NCI-H2227 treated with DMSO at 0.1 percent for 48 hours (cell line): ENCODE results near the gene TMEM186.
"Not testable (repeated sequence)": the region's sequence is repeated elsewhere in the genome, so short reads cannot be mapped to it uniquely, and the experiment has no call there.

ENCODE experiments used
- DNase-seq: peaks from one replicate; lab custom pipeline; 2025; lab: John Stamatoyannopoulos, UW

Gene TMEM186

GRCh38 chr16:8774208-8774607 is 23.2 kb downstream of the TMEM186 start:
- DNase-seq: no peak

GRCh38 chr16:8773537-8773936 is 23.9 kb downstream of the TMEM186 start:
- DNase-seq: no peak

GRCh38 chr16:8768692-8769091 is 28.7 kb downstream of the TMEM186 start:
- DNase-seq: no peak

GRCh38 chr16:8768283-8768682 is 29.2 kb downstream of the TMEM186 start:
- DNase-seq: no peak

DNA sequence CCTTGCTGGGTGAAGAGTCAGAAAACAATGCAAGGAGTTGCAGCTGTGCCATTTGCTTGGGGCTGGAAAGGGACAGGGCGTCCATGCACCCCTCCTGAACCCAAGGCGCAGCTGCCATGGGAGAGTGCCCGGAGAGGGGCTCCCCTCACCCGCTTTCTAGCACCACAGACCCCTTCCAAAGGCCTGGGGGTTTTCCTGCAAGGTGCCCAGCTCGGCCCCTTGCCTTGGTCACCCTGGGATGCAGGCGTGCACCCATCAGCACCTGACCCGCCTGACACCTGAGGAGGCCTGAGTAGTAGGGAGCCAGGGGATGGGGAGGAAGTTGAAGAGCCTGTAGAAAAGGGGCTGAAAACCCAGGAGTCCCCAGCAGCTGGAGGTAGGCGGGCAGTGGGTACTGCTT is 30.3 kb downstream of the TMEM186 start:
- no peak for DNase-seq

DNA sequence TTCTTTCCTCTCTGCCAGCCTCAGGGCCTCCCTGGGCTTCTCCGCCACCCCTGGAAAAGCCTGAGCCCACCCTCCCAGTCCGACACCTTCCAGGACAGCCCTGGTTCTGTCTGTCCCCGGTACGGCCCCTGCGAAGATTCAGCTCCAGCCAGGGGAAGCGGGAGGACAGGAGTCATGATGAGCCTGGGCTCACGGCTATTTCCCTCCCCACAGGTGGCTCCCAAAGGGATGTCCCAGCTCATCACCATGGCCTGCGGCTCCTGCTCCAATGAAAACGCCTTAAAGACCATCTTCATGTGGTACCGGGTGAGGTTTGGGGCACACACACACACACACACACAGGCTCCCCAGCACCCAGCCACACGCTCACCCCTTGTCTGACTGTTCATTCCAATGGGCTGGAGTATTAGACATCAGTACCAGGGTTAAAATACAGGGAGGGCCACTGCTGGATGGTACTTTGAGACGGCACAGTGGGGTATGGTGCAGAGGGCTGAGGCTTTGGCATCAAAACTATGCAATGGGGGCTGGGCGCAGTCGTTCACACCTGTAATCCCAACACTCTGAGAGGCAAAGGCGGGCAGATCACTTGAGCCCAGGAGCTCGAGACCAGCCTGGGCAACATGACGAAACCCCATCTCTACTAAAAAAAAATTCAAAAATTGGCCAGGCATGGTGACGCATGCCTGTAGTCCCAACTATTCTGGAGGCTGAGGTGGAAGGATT is 32.8 kb downstream of the TMEM186 start:
- no peak for DNase-seq

GRCh38 chr16:8763899-8764298 is 33.5 kb downstream of the TMEM186 start:
- DNase-seq: no peak

DNA sequence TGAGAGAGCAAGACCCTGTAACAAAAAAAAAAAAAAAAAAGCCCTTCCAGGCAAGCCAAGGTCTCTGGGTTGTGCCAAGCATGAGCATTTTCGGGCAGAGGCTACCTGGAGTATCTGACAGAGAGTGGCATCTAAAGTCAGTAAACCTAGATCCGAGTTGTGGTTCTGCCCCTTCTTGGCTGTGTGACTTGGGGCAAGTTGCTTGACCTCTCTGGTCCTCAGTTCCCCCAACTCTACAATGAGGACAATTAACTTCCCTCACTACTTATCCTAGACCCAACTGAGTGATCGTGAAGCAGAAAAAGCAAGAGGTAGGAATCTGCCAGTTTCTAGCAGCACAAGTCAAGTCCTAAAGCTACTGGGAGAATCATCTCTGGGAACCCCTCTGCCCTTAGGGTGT is 34.4 kb downstream of the TMEM186 start:
- no peak for DNase-seq

- DNase-seq: no peak
These were observed 35.2 kb downstream of the TMEM186 start for GRCh38 chr16:8762254-8762653.

GRCh38 chr16:8761078-8761477 is 36.4 kb downstream of the TMEM186 start:
- no peak for DNase-seq

- no peak for DNase-seq
These were observed 37.4 kb downstream of the TMEM186 start for GRCh38 chr16:8760021-8760420.

DNA sequence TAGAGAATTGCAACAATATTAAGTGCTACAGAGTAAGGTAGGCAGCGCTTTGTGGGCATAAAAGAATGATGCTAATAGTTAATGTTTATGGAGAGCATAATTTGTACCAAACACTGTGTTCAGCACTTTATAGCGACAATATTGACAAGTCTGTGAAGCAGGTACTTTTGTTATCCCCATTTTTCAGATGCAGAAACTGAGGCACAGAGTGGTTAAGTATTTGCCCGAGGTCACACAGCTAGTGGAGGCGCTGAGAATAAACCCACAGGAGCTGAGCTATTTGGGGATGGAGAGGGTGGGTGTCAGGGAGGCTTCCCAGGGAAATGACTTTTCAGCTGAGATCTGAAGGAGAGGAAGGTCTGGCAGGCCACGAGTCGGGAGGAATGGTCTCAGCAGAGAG is 39.4 kb downstream of the TMEM186 start:
- no peak for DNase-seq

DNA sequence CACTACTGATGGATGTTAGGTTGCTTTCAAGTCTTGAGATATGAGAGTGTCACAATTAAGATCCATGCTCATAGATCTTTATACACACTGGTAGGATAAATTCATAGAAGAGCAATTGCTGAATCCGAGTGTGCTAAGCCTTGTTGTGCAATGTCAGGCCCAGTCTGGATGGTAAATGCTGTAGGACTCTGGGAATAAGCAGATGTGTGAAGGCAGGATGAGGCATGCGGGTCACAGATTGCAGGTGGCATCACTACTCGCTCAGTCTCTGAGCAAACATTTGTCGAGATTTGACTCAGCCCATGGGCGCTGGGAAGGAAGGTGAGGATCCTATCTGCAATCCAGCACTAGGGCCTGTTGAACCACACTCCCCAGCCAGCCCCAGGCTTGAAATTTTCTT is 40.7 kb downstream of the TMEM186 start:
- DNase-seq: no peak

GRCh38 chr16:8753416-8754054 is 43.9 kb downstream of the TMEM186 start:
- no peak for DNase-seq

DNA sequence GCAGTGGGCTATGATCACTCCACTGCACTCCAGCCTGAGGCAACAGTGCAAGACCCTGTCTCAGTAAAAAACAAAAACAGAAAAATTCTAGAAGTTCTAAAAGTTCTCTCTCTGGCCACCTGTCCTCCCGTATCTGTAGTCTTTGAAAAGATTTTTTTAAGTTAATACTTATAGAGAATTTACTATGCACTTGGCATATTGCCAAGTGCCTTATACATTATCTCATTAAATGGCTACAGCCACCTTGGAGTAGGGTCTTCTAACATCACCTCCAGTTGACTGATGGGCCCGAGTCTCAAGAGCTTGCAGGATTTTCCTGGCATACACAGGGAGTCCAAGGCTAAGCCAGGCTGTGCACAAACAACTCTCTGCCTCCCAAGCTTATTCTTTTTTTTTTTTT is 44.7 kb downstream of the TMEM186 start:
- DNase-seq: no peak

DNA sequence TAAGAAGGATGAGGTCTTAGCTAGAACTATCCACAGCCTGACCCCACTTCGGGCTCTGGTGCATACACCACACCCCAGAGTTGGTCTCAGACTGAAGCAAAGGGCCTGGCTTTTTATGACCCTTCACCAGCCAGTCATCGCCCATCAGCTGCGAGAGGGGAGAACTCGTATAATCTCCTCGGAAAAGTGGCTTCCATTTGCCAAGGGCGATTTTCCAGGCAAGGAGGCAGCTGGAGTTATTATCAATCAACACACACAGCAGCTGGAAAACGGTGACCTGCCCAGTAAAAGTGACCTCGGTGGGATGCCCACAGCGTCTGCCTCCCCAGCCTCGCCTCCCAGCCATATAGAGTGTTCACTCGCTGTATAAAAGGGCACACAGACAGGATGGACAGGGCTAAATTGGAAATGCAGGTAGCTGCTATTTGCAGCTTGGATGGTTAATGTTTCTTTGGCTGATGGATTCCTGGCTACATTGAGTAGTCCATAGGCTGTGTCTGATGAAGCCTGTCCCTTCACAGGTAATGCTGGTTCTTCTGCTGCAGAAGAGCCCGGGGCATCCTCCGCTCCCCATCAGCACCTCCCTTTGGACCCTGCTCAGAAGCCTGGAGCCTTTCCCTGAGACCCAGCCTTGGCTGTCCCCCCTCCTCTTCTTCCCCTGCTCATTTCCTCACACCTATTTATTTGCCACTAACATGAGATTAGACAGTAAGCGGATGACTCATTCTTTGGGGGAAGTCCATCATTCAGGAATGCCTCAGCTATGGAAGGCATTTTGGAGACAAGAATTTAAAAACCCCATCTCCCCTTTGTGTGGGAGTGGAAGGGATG is 45.7 kb downstream of the TMEM186 start:
- no peak for DNase-seq

DNA sequence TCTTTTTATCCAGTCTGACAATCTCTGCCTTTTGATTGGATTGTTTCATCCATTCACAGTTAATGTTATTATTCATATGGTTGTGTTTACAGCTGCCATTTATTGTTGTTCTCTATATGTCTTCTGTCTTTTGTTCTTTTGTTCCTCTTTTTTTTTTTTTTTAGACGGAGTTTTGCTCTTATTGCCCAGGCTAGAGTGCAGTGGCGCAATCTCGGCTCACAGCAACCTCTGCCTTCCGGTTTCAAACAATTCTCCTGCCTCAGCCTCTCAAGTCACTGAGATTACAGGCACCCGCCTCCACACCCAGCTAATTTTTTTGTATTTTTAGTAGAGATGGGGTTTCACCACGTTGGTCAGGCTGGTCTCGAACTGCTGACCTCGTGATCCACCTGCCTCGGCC is 48.5 kb downstream of the TMEM186 start:
- DNase-seq: not testable (repeated sequence)
